Lower leg skin (tissue), 3 donors: ENCODE measurements around the gene CMPK1.
"Not testable (repeated sequence)": the region's sequence is repeated elsewhere in the genome, so short reads cannot be mapped to it uniquely, and the experiment has no call there.

Source experiments
- CTCF ChIP-seq, 3 donors: fragments of 450-650 bp; IDR thresholded peaks; one replicate each; pipeline ENCODE4 v1.5.1; 2016; ENCODE audit warnings: antibody characterized with exemption in 3 of 3, mild to moderate bottlenecking in 3 of 3, moderate library complexity in 2 of 3
- POLR2A ChIP-seq, 2 donors: fragments of 450-650 bp; IDR thresholded peaks; one replicate each; pipeline ENCODE4 v1.6.1; 2016 to 2017; ENCODE audit warnings: antibody characterized with exemption in 2 of 2, mild to moderate bottlenecking in 1 of 2, moderate library complexity in 1 of 2

GRCh38 chr1:47294863-47295262 lies 38.7 kb upstream of the CMPK1 start:
- not testable (repeated sequence) for TF ChIP-seq CTCF, POLR2A (IDR thresholded peaks at IDR 0.05)
